Adrenal gland (tissue), 12 donors: ENCODE data around the gene RNF182. TPM values are rescaled to one million over a fixed set of nuclear protein-coding genes. Genes with fewer than 3 reads are reported as not detected.

Source experiments
- DNase-seq, 7 donors: peaks; one replicate each; pipeline ENCODE4 v3.0.0-alpha.2; 2019 to 2020
- H3K27ac ChIP-seq, 5 donors: fragments of 200-600 bp; sonication (generic) in 4 of 5; 1 replicate in 3 of 5; 2 replicates in 2 of 5; pipeline versions ENCODE4 v1.5.1 to v1.8.0; 2016 to 2020; ENCODE audit warnings: mild to moderate bottlenecking in 1 of 5
- H3K27me3 ChIP-seq: fragments of 200-600 bp; 2 replicates; pipeline ENCODE4 v1.8.0; 2021
- H3K36me3 ChIP-seq, 2 donors: fragments of 200-600 bp; replicated peaks in 1 of 2; 1 replicate in 1 of 2; 2 replicates in 1 of 2; pipeline versions ENCODE4 v1.5.1 to v1.8.0; 2018 to 2022
- H3K4me1 ChIP-seq, 2 donors: fragments of 200-600 bp; replicated peaks in 1 of 2; 1 replicate in 1 of 2; 2 replicates in 1 of 2; pipeline versions ENCODE4 v1.5.1 to v1.8.0; 2018 to 2021
- H3K4me3 ChIP-seq, 4 donors: fragments of 200-600 bp; sonication (generic) in 3 of 4; one replicate each; pipeline ENCODE4 v1.5.1; 2016 to 2018
- H3K9me3 ChIP-seq, 3 donors: fragments of 200-600 bp; sonication (generic) in 1 of 3; replicated peaks in 1 of 3; 1 replicate in 2 of 3; 2 replicates in 1 of 3; pipeline versions ENCODE4 v1.5.1 to v1.8.0; 2016 to 2021
- POLR2A ChIP-seq, 2 donors: fragments of 450-650 bp; IDR thresholded peaks; one replicate each; pipeline ENCODE4 v1.6.1; 2017; ENCODE audit warnings: antibody characterized with exemption in 2 of 2, mild to moderate bottlenecking in 2 of 2, moderate library complexity in 1 of 2
- WGBS, 4 donors: extraction: QIAGEN DNeasy Blood & Tissue Kit in 2 of 4; methylation state at CpG; one replicate each; pipeline versions ENCODE4 v1.1.5 to v1.1.7; 2013 to 2017; 5-methylcytosine and 5-hydroxymethylcytosine counted together
- intact Hi-C, 2 donors: fragments of 100-400 bp; cut with DNase I; formaldehyde crosslinking; loops; one replicate each; pipeline versions ENCODE4 v1.14.1 to v1.15.0; 2022 to 2023
- polyA plus RNA-seq, 3 donors: library from polyadenylated mRNA; stranded (reverse); fragments of 200-250 nt in 2 of 3; fragments of 350-450 nt in 1 of 3; fragmentation: Illumina TruSeq in 1 of 3; extraction: RNeasy Lipid Tissue Mini Kit (QIAGEN cat#74804) in 1 of 3; gene quantifications; one replicate each; pipeline ENCODE4 v1.2.3, GENCODE V29; 2013 to 2014
- total RNA-seq, 9 donors: library from RNA; depleted of rRNA in 4 of 9; stranded (reverse); fragments of >200 nt in 4 of 9; fragments of 120-200 nt in 1 of 9; fragmentation: NEBNext Ultra II Directional in 1 of 9; extraction: Animal tissue kit (Norgen Biotek cat#: 25700) in 1 of 9; gene quantifications; one replicate each; pipeline versions ENCODE4 v1.1.0 to v1.2.4, GENCODE V29; 2013 to 2023
- TF ChIP-seq, protein P1 (sequence below), 6 experiments: fragments of 450-650 bp in 4 of 6; fragments of 200-600 bp in 2 of 6; sonication (generic) in 1 of 6; IDR thresholded peaks; 1 replicate in 5 of 6; 2 replicates in 1 of 6; pipeline versions ENCODE4 v1.5.1 to v1.8.0; 2016 to 2021; ENCODE audit warnings: antibody characterized with exemption in 6 of 6, mild to moderate bottlenecking in 2 of 6, moderate library complexity in 1 of 6
- donor health status: healthy with polysubstance abuse.
- donor health status: Bipolar disorder and iron deficiency.
- donor health status: DM: yes; HTN: yes; CAD: no.
- donor health status: DM: no; HTN: no; CAD: no.
- donor health status: DM: no; HTN: no; CAD: no.
- donor health status: DM: yes; HTN: yes; CAD: no.

RNF182 gene
- total and polyA plus RNA-seq, 12 donors: 0.03 to 2.1 (median 0.31) TPM; not detected in 2

DNA sequence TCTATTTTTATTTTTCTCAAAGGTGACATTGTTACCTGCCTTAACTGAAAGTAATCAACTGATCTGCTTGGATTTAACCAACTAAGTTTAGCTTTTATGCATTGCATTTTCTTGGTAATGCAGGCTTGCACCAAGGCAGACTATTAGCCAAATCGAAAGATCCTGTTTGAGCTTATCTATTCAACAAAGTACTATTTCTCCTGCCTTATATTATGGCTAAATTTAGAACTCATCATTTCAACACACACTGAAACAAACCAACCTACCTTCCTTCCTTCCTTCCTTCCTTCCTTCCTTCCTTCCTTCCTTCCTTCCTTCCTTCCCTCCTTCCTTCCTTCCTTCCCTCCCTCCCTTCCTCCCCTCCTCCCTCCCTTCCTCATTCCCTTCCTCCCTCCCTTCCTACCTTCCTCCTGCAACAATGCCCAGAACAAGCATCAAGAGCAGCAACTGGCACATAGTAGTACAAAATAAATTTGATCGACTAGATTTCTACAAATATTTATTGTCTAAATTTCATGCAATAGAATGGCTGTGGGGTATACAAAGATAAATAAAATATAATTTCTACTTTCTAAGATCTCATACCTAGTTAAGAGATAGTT, 17.0 kb upstream of the RNF182 start:
- no peaks in the 10 kb centered on the region for H3K9me3 ChIP-seq
- intact Hi-C loops: loop anchor here in 1 of 2 donors (5.0 to 10.0 kb wide), 2 partner anchors 113 to 160 kb away; no protein-coding TSS in a partner anchor
- 60 to 73% (median 64%) methylated on average over 2 of the region's 2 CpGs for WGBS, 4 donors

DNA sequence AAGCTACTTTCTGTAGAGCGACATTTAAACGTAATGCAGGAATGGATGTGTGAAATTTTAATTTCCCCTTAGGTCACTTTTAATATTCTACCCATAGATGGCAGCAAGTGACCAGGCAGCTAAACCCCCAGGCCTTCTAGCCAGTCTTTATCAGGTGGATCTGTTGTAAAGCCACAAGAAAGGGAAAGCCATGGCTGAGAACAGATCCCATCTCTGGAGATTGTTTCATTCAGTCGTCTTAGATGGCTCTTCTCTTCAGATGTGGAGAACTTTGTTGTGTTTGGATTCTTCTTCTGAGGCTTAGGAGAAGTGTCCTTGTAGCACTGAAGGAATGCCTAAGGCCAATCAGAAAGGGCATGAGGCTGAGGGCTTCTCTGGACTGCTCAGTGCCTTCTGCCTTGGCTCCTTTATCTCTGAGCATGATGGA, 15.8 kb upstream of the RNF182 start:
- 0 to 3% (median 1%) methylated on average over 3 of the region's 3 CpGs for WGBS, 4 donors
- Histone ChIP-seq H3K9me3 (no peaks in the 10 kb centered on the region), H3K36me3 (no peaks in the 10 kb centered on the region), H3K27me3 (no peaks in the 10 kb centered on the region), H3K4me3 (no peak overlapping the region), H3K27ac (no peak overlapping the region), H3K4me1 (no peaks in the 10 kb centered on the region)
- TF ChIP-seq POLR2A (IDR thresholded peaks at IDR 0.05): no peak
- TF ChIP-seq, protein P1, sequence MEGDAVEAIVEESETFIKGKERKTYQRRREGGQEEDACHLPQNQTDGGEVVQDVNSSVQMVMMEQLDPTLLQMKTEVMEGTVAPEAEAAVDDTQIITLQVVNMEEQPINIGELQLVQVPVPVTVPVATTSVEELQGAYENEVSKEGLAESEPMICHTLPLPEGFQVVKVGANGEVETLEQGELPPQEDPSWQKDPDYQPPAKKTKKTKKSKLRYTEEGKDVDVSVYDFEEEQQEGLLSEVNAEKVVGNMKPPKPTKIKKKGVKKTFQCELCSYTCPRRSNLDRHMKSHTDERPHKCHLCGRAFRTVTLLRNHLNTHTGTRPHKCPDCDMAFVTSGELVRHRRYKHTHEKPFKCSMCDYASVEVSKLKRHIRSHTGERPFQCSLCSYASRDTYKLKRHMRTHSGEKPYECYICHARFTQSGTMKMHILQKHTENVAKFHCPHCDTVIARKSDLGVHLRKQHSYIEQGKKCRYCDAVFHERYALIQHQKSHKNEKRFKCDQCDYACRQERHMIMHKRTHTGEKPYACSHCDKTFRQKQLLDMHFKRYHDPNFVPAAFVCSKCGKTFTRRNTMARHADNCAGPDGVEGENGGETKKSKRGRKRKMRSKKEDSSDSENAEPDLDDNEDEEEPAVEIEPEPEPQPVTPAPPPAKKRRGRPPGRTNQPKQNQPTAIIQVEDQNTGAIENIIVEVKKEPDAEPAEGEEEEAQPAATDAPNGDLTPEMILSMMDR (IDR thresholded peaks at IDR 0.05): peak; percentile 59 to 86 (median 82)
- DNase-seq: peak; percentile 49 to 68 (median 62)
- intact Hi-C loops: loop anchor here in 1 of 2 donors (5.0 to 10.0 kb wide), 2 partner anchors 114 to 158 kb away; no protein-coding TSS in a partner anchor

More for the DNA sequence above, 17.0 kb upstream of the RNF182 start:
- no peaks in the 10 kb centered on the region for H3K4me1 ChIP-seq
- H3K36me3 ChIP-seq: no peaks in the 10 kb centered on the region
- H3K4me3 ChIP-seq: no peak overlapping the region
- DNase-seq: no peak
- no peaks in the 10 kb centered on the region for H3K27me3 ChIP-seq
- no peak overlapping the region for H3K27ac ChIP-seq
- TF ChIP-seq POLR2A (IDR thresholded peaks at IDR 0.05): no peak
- TF ChIP-seq, protein P1 (IDR thresholded peaks at IDR 0.05): no peak

DNA sequence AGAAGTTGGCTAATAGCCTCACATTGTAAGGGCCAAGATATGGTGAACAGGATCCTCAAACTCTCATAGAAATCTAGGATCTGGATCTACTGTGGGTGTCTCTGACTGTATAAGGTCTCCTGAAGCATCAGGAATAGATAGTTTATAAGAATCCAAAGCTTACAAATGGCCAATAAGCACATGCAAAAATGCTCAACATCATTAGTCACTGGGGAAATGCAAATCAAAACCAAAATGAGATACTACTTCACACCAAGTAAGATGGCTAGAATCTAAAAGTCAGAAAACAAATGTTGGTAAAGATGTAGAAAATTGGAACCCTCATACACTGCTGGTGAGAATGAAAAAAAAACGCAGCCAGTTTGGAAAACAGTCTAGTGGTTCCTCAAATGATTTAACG, 14.3 kb upstream of the RNF182 start:
- 77 to 88% (median 82%) methylated on average over 2 of the region's 2 CpGs for WGBS, 4 donors
- H3K9me3 ChIP-seq: no peaks in the 10 kb centered on the region
- H3K27me3 ChIP-seq: no peaks in the 10 kb centered on the region
- intact Hi-C loops: loop anchor here (5.0 to 10.0 kb wide), 3 partner anchors 154 to 237 kb away; no protein-coding TSS in a partner anchor
- no peak overlapping the region for H3K4me3 ChIP-seq
- no peaks in the 10 kb centered on the region for H3K36me3 ChIP-seq
- no peaks in the 10 kb centered on the region for H3K4me1 ChIP-seq
- DNase-seq: no peak
- H3K27ac ChIP-seq: no peak overlapping the region
- TF ChIP-seq POLR2A (IDR thresholded peaks at IDR 0.05): no peak
- TF ChIP-seq, protein P1 (IDR thresholded peaks at IDR 0.05): no peak

DNA sequence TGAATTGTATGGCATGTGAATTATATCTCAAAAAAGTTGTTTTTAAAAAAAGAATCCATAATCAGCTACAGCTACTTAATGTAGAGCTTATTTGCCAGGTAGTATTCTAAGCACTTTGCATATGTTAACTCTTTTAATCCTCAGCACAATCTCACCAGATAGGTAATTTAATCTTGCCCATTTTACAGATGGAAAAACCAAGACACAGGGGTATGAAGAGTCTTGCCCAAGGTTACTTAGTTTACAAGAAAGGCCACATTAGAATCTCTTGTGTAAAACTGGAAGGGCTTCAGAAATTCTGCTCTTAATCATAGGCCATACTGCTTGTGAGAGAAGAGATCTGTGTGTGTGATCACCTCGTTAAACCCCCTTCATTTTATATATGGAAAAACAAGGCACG, 13.4 kb upstream of the RNF182 start:
- TF ChIP-seq POLR2A (IDR thresholded peaks at IDR 0.05): no peak
- intact Hi-C loops: loop anchor here (5.0 to 10.0 kb wide), 3 partner anchors 153 to 236 kb away; no protein-coding TSS in a partner anchor
- WGBS, 4 donors: 73 to 83% (median 78%) methylated on average over 2 of the region's 2 CpGs

More for the DNA sequence above, 13.4 kb upstream of the RNF182 start:
- no peaks in the 10 kb centered on the region for H3K27me3 ChIP-seq
- no peaks in the 10 kb centered on the region for H3K9me3 ChIP-seq
- H3K27ac ChIP-seq: no peak overlapping the region
- no peaks in the 10 kb centered on the region for H3K36me3 ChIP-seq
- DNase-seq: no peak
- no peak overlapping the region for H3K4me3 ChIP-seq
- no peaks in the 10 kb centered on the region for H3K4me1 ChIP-seq
